Fibroblast of villous mesenchyme (primary cell): ENCODE measurements around the gene MAP2K5. TPM values are rescaled to one million over a fixed set of nuclear protein-coding genes. Genes with fewer than 3 reads are reported as not detected.
A peak's percentile ranks its signal among the peaks of the same experiment; 100 is the strongest.

ENCODE experiments used
- DNase-seq: peaks from one replicate; pipeline ENCODE4 v3.0.0-alpha.2; 2010; ENCODE audit warnings: low read depth
- H3K4me3 ChIP-seq: 2 replicates; pipeline ENCODE4 v1.5.1; 2011; ENCODE audit warnings: low read depth, mild to moderate bottlenecking, low read length
- CTCF ChIP-seq: IDR thresholded peaks from 2 replicates; pipeline ENCODE4 v1.5.1; 2012; ENCODE audit warnings: low read depth, mild to moderate bottlenecking, low read length; ENCODE audit not compliant: insufficient read depth
- total RNA-seq: library from RNA; depleted of rRNA; stranded (reverse); fragments of >200 nt; gene quantifications from 2 replicates; pipeline ENCODE4 v1.2.3, GENCODE V29; 2012

MAP2K5 gene
- total RNA-seq, 1 donor: 6.9 TPM

GRCh38 chr15:67832897-67833709, 290.6 kb downstream of the MAP2K5 start:
- TF ChIP-seq CTCF: no peak
- no peak for DNase-seq
- H3K4me3 ChIP-seq: no peak overlapping the region

GRCh38 chr15:67833710-67834511, 291.4 kb downstream of the MAP2K5 start:
- peak; percentile 58 for TF ChIP-seq CTCF
- peak overlapping the region; percentile 9 for H3K4me3 ChIP-seq
- peak; percentile 23 for DNase-seq

- no peak for DNase-seq
- no peak overlapping the region for H3K4me3 ChIP-seq
- no peak for TF ChIP-seq CTCF
Measured at GRCh38 chr15:67834581-67835296, 292.2 kb downstream of the MAP2K5 start.

- TF ChIP-seq CTCF: no peak
- DNase-seq: no peak
- peak overlapping the region; percentile 37 for H3K4me3 ChIP-seq
Measured at GRCh38 chr15:67835297-67836133, 293.0 kb downstream of the MAP2K5 start.

- TF ChIP-seq CTCF: no peak
- peak overlapping the region; percentile 37 for H3K4me3 ChIP-seq
- DNase-seq: no peak
Measured at GRCh38 chr15:67836134-67836455, 293.6 kb downstream of the MAP2K5 start.

- peak; percentile 44 for DNase-seq
- peak; percentile 72 for TF ChIP-seq CTCF
- H3K4me3 ChIP-seq: peak overlapping the region; percentile 37
Measured at GRCh38 chr15:67836477-67836876, 294.0 kb downstream of the MAP2K5 start.
